MM.1S (cell line): ENCODE results near the gene TMX1.
A peak's percentile ranks its signal among the peaks of the same experiment; 100 is the strongest.

ENCODE experiments used
- DNase-seq: peaks from one replicate; pipeline ENCODE4 v3.0.0-alpha.2; 2015
- H2AFZ ChIP-seq: fragments of 300-600 bp; sonication (generic); 2 replicates; pipeline ENCODE4 v1.6.0; 2016; ENCODE audit warnings: antibody characterized with exemption, low read length
- H3F3A ChIP-seq: fragments of 300-600 bp; sonication (generic); 2 replicates; pipeline ENCODE4 v1.6.1; 2016; ENCODE audit warnings: mild to moderate bottlenecking, antibody characterized with exemption, low read length, moderate library complexity, mixed read lengths; ENCODE audit not compliant: insufficient read depth
- H3K27ac ChIP-seq: fragments of 300-600 bp; sonication (generic); 2 replicates; pipeline ENCODE4 v1.5.1; 2016; ENCODE audit warnings: mild to moderate bottlenecking, low read length
- H3K27me3 ChIP-seq: fragments of 300-600 bp; sonication (generic); replicated peaks from 2 replicates; pipeline ENCODE4 v1.6.0; 2016; ENCODE audit warnings: low read length; ENCODE audit not compliant: insufficient read depth
- H3K36me3 ChIP-seq: fragments of 300-600 bp; sonication (generic); replicated peaks from 2 replicates; pipeline ENCODE4 v1.6.1; 2016; ENCODE audit warnings: mild to moderate bottlenecking, low read length, mixed read lengths; ENCODE audit not compliant: insufficient read depth
- H3K4me1 ChIP-seq: fragments of 300-600 bp; sonication (generic); 2 replicates; pipeline ENCODE4 v1.6.1; 2016; ENCODE audit warnings: low read length, mixed read lengths
- H3K4me2 ChIP-seq: fragments of 300-600 bp; sonication (generic); 2 replicates; pipeline ENCODE4 v1.6.0; 2016; ENCODE audit warnings: low read depth, low read length
- H3K4me3 ChIP-seq: fragments of 300-600 bp; sonication (generic); 2 replicates; pipeline ENCODE4 v1.5.1; 2016; ENCODE audit warnings: low read length, mixed read lengths
- H3K79me2 ChIP-seq: fragments of 300-600 bp; sonication (generic); 2 replicates; pipeline ENCODE4 v1.6.1; 2016; ENCODE audit warnings: mixed run types, low read length, mixed read lengths
- H3K9ac ChIP-seq: fragments of 300-600 bp; sonication (generic); 2 replicates; pipeline ENCODE4 v1.6.1; 2016; ENCODE audit warnings: low read length, mixed read lengths
- H3K9me2 ChIP-seq: fragments of 300-600 bp; sonication (generic); replicated peaks from 2 replicates; pipeline ENCODE4 v1.6.1; 2016; ENCODE audit warnings: mild to moderate bottlenecking, low read length, mixed read lengths; ENCODE audit not compliant: insufficient read depth
- H3K9me3 ChIP-seq: fragments of 300-600 bp; sonication (generic); replicated peaks from 2 replicates; pipeline ENCODE4 v1.6.1; 2016; ENCODE audit warnings: mild to moderate bottlenecking, low read length, mixed read lengths; ENCODE audit not compliant: insufficient read depth
- H4K20me1 ChIP-seq: fragments of 300-600 bp; sonication (generic); 2 replicates; pipeline ENCODE4 v1.6.1; 2016; ENCODE audit warnings: mild to moderate bottlenecking, low read length, moderate library complexity, mixed read lengths; ENCODE audit not compliant: insufficient read depth
- CTCF ChIP-seq: fragments of 300-600 bp; sonication (generic); IDR thresholded peaks from 2 replicates; pipeline ENCODE4 v1.5.1; 2016; ENCODE audit warnings: antibody characterized with exemption, low read length, mixed read lengths
- EZH2 ChIP-seq: fragments of 300-600 bp; sonication (generic); optimal IDR thresholded peaks from 2 replicates; pipeline ENCODE3; 2017; ENCODE audit warnings: low read depth, mild to moderate bottlenecking, antibody characterized with exemption, low read length, mixed read lengths
- EZH2phosphoT487 ChIP-seq: fragments of 300-600 bp; sonication (generic); IDR thresholded peaks from 2 replicates; pipeline ENCODE4 v1.6.1; 2018; ENCODE audit warnings: antibody characterized with exemption, low read length

TMX1 gene

GRCh38 chr14:51240804-51241380 lies 845 bp downstream of the TMX1 start:
- no peak for DNase-seq

GRCh38 chr14:51242545-51243490 lies 2.8 kb downstream of the TMX1 start:
- no peak for DNase-seq
- Histone ChIP-seq H3K36me3 (no peaks in the 10 kb centered on the region), H3K4me1 (peaks cover 3% of the 10 kb centered on the region; the same call in 1 of the 2 replicates), H3K9me2 (no peaks in the 10 kb centered on the region), H3K9me3 (no peaks in the 10 kb centered on the region), H3K4me2 (no peak overlapping the region), H3F3A (no peaks in the 10 kb centered on the region), H3K27me3 (no peaks in the 10 kb centered on the region), H2AFZ (no peak overlapping the region), H4K20me1 (no peaks in the 10 kb centered on the region), H3K79me2 (peaks cover 56% of the 10 kb centered on the region), H3K27ac (no peak overlapping the region), H3K4me3 (no peak overlapping the region), H3K9ac (no peak overlapping the region)
- TF ChIP-seq EZH2phosphoT487 (no peak), EZH2 (no peak), CTCF (no peak)

More at GRCh38 chr14:51240804-51241380, 845 bp downstream of the TMX1 start:
- H3K27ac ChIP-seq: peak overlapping the region; percentile 47; the same call in 1 of the 2 replicates
- peaks cover 56% of the 10 kb centered on the region for H3K79me2 ChIP-seq
- no peaks in the 10 kb centered on the region for H4K20me1 ChIP-seq
- H3K9me2 ChIP-seq: no peaks in the 10 kb centered on the region
- no peaks in the 10 kb centered on the region for H3F3A ChIP-seq
- H3K4me3 ChIP-seq: peak overlapping the region; percentile 91
- H3K4me2 ChIP-seq: peak overlapping the region; percentile 55
- no peaks in the 10 kb centered on the region for H3K27me3 ChIP-seq
- H3K9me3 ChIP-seq: no peaks in the 10 kb centered on the region
- H3K4me1 ChIP-seq: no peaks in the 10 kb centered on the region
- peak overlapping the region; percentile 91; the same call in 1 of the 2 replicates for H2AFZ ChIP-seq
- H3K36me3 ChIP-seq: no peaks in the 10 kb centered on the region
- peak overlapping the region; percentile 72; the same call in 1 of the 2 replicates for H3K9ac ChIP-seq
- no peak for TF ChIP-seq CTCF

GRCh38 chr14:51244591-51244990 lies 4.5 kb downstream of the TMX1 start:
- no peak for TF ChIP-seq CTCF
- TF ChIP-seq EZH2phosphoT487: no peak
- no peak overlapping the region for H3K4me2 ChIP-seq
- H2AFZ ChIP-seq: no peak overlapping the region
- peaks cover 56% of the 10 kb centered on the region for H3K79me2 ChIP-seq
- no peak overlapping the region for H3K4me3 ChIP-seq
- H3K27me3 ChIP-seq: no peaks in the 10 kb centered on the region
- H3K9me2 ChIP-seq: no peaks in the 10 kb centered on the region
- H3K36me3 ChIP-seq: no peaks in the 10 kb centered on the region
- DNase-seq: no peak
- peaks cover 7% of the 10 kb centered on the region for H3K4me1 ChIP-seq
- H3K9me3 ChIP-seq: no peaks in the 10 kb centered on the region
- H4K20me1 ChIP-seq: no peaks in the 10 kb centered on the region
- H3K27ac ChIP-seq: no peak overlapping the region
- no peak overlapping the region for H3K9ac ChIP-seq
- H3F3A ChIP-seq: no peaks in the 10 kb centered on the region
